GM23248 (cell line): ENCODE measurements around the gene GABRB3. TPM values are rescaled to one million over a fixed set of nuclear protein-coding genes. Genes with fewer than 3 reads are reported as not detected.

ENCODE experiments used
- DNase-seq: peaks from one replicate; pipeline ENCODE4 v3.0.0-alpha.2; 2015
- H2AFZ ChIP-seq: fragments of 200-600 bp; sonication (generic); 2 replicates; pipeline ENCODE4 v1.6.1; 2016; ENCODE audit warnings: antibody characterized with exemption
- H3F3A ChIP-seq: fragments of 200-600 bp; sonication (generic); 2 replicates; pipeline ENCODE4 v1.6.1; 2016; ENCODE audit warnings: mild to moderate bottlenecking, antibody characterized with exemption, mixed run types; ENCODE audit not compliant: insufficient read depth
- H3K27ac ChIP-seq: fragments of 200-600 bp; sonication (generic); 2 replicates; pipeline ENCODE4 v1.5.1; 2016; ENCODE audit warnings: mild to moderate bottlenecking
- H3K27me3 ChIP-seq: fragments of 200-600 bp; sonication (generic); replicated peaks from 2 replicates; pipeline ENCODE4 v1.6.1; 2016; ENCODE audit warnings: mild to moderate bottlenecking; ENCODE audit not compliant: insufficient read depth
- H3K36me3 ChIP-seq: fragments of 200-600 bp; sonication (generic); 2 replicates; pipeline ENCODE4 v1.6.1; 2016; ENCODE audit warnings: low read depth, mild to moderate bottlenecking
- H3K4me1 ChIP-seq: fragments of 200-600 bp; sonication (generic); 2 replicates; pipeline ENCODE4 v1.6.1; 2016; ENCODE audit warnings: mild to moderate bottlenecking; ENCODE audit not compliant: insufficient read depth
- H3K4me2 ChIP-seq: fragments of 200-600 bp; sonication (generic); one replicate; pipeline ENCODE4 v1.6.1; 2016; ENCODE audit warnings: mild to moderate bottlenecking; ENCODE audit not compliant: unreplicated experiment
- H3K4me3 ChIP-seq: fragments of 200-600 bp; sonication (generic); 2 replicates; pipeline ENCODE4 v1.5.1; 2016; ENCODE audit warnings: mild to moderate bottlenecking
- H3K79me2 ChIP-seq: fragments of 200-600 bp; sonication (generic); 2 replicates; pipeline ENCODE4 v1.6.1; 2016; ENCODE audit warnings: mild to moderate bottlenecking; ENCODE audit not compliant: insufficient read depth
- H3K9ac ChIP-seq: fragments of 200-600 bp; sonication (generic); 2 replicates; pipeline ENCODE4 v1.6.1; 2016; ENCODE audit warnings: mild to moderate bottlenecking
- H3K9me2 ChIP-seq: fragments of 200-600 bp; sonication (generic); 2 replicates; pipeline ENCODE4 v1.6.1; 2016; ENCODE audit warnings: mixed run types, mild to moderate bottlenecking, moderate library complexity; ENCODE audit not compliant: insufficient read depth
- H3K9me3 ChIP-seq: fragments of 200-600 bp; sonication (generic); one replicate; pipeline ENCODE4 v1.6.1; 2017; ENCODE audit warnings: low read depth
- H4K20me1 ChIP-seq: fragments of 200-600 bp; sonication (generic); 2 replicates; pipeline ENCODE4 v1.6.0; 2016; ENCODE audit not compliant: insufficient read depth
- EZH2 ChIP-seq: fragments of 200-600 bp; sonication (generic); IDR thresholded peaks from 2 replicates; pipeline ENCODE4 v1.6.1; 2018; ENCODE audit warnings: antibody characterized with exemption, mild to moderate bottlenecking; ENCODE audit not compliant: insufficient read depth, poor library complexity, severe bottlenecking
- EZH2phosphoT487 ChIP-seq: fragments of 200-600 bp; sonication (generic); IDR thresholded peaks from 2 replicates; pipeline ENCODE4 v1.6.1; 2018; ENCODE audit warnings: antibody characterized with exemption, moderate library complexity, mild to moderate bottlenecking, low read depth; ENCODE audit not compliant: insufficient read depth
- WGBS, 2 experiments: methylation state at CpG; one replicate each; pipeline ENCODE4 v1.1.6; 2015 to 2017; ENCODE audit warnings: low lambda C conversion rate in 2 of 2, low coverage in 1 of 2; ENCODE audit errors: missing lambda C conversion rate in 2 of 2; 5-methylcytosine and 5-hydroxymethylcytosine counted together
- in situ Hi-C: fragments of 300-500 bp; cut with MboI; formaldehyde crosslinking; loops from 2 replicates; pipeline ENCODE4 v1.15.0; 2020
- polyA plus RNA-seq: library from polyadenylated mRNA; unstranded; fragments of >200 nt; fragmentation: Nextera tagmentation; extraction: Ambion mirVana; gene quantifications from 2 replicates; pipeline ENCODE4 v1.2.1, GENCODE V29; 2016
- total RNA-seq: library from RNA; depleted of rRNA; stranded (reverse); fragments of >200 nt; shearing (Covaris generic); gene quantifications from 2 replicates; pipeline ENCODE4 v1.2.3, GENCODE V29; 2014

Gene GABRB3
- total and polyA plus RNA-seq, 2 experiments from 2014 or later, result 0.15 TPM; not detected in 1

GRCh38 chr15:26571346-26571745 is 201.5 kb downstream of the GABRB3 start:
- Histone ChIP-seq H3K4me3 (no peak overlapping the region), H3K27ac (no peak overlapping the region), H3K9ac (no peak overlapping the region), H3K4me2 (no peak overlapping the region), H3K4me1 (no peaks in the 10 kb centered on the region), H3K27me3 (no peaks in the 10 kb centered on the region), H3K36me3 (no peaks in the 10 kb centered on the region), H3K9me3 (no peaks in the 10 kb centered on the region), H2AFZ (no peak overlapping the region), H3K9me2 (no peaks in the 10 kb centered on the region), H3K79me2 (no peaks in the 10 kb centered on the region), H3F3A (no peaks in the 10 kb centered on the region), H4K20me1 (no peaks in the 10 kb centered on the region)
- no peak for TF ChIP-seq EZH2
- no peak for TF ChIP-seq EZH2phosphoT487
- in situ Hi-C loops, result no loop called here
- 13 to 20% methylated on average over 5 of the region's 5 CpGs for WGBS, 2 experiments
- no peak for DNase-seq

GRCh38 chr15:26565542-26565941 is 207.3 kb downstream of the GABRB3 start:
- no peak for DNase-seq
- Histone ChIP-seq H3K27me3 (no peaks in the 10 kb centered on the region), H3K9ac (no peak overlapping the region), H3K27ac (no peak overlapping the region), H4K20me1 (no peaks in the 10 kb centered on the region), H3K4me2 (no peak overlapping the region), H3K36me3 (no peaks in the 10 kb centered on the region), H3K4me1 (no peaks in the 10 kb centered on the region), H3K9me3 (no peaks in the 10 kb centered on the region), H3K79me2 (no peaks in the 10 kb centered on the region), H3K4me3 (no peak overlapping the region), H2AFZ (no peak overlapping the region), H3K9me2 (no peaks in the 10 kb centered on the region), H3F3A (no peaks in the 10 kb centered on the region)
- in situ Hi-C loops, result no loop called here
- no peak for TF ChIP-seq EZH2phosphoT487
- no peak for TF ChIP-seq EZH2
- 8 to 17% methylated on average over 6 of the region's 6 CpGs for WGBS, 2 experiments

GRCh38 chr15:26564361-26564760 is 208.5 kb downstream of the GABRB3 start:
- Histone ChIP-seq H3F3A (no peaks in the 10 kb centered on the region), H3K9me2 (no peaks in the 10 kb centered on the region), H4K20me1 (no peaks in the 10 kb centered on the region), H3K4me1 (no peaks in the 10 kb centered on the region), H2AFZ (no peak overlapping the region), H3K36me3 (no peaks in the 10 kb centered on the region), H3K27ac (no peak overlapping the region), H3K9me3 (no peaks in the 10 kb centered on the region), H3K27me3 (no peaks in the 10 kb centered on the region), H3K79me2 (no peaks in the 10 kb centered on the region), H3K9ac (no peak overlapping the region), H3K4me3 (no peak overlapping the region), H3K4me2 (no peak overlapping the region)
- TF ChIP-seq EZH2phosphoT487 (no peak), EZH2 (no peak)
- 14 to 23% methylated on average over 6 of the region's 6 CpGs for WGBS, 2 experiments
- in situ Hi-C loops, result no loop called here
- DNase-seq, result no peak

- Histone ChIP-seq H3K4me3 (no peak overlapping the region), H2AFZ (no peak overlapping the region), H3K4me1 (no peaks in the 10 kb centered on the region), H3K9me2 (no peaks in the 10 kb centered on the region), H4K20me1 (no peaks in the 10 kb centered on the region), H3K9me3 (no peaks in the 10 kb centered on the region), H3K27me3 (no peaks in the 10 kb centered on the region), H3K4me2 (no peak overlapping the region), H3K36me3 (no peaks in the 10 kb centered on the region), H3K79me2 (no peaks in the 10 kb centered on the region), H3F3A (no peaks in the 10 kb centered on the region), H3K9ac (no peak overlapping the region), H3K27ac (no peak overlapping the region)
- WGBS, 2 experiments, result 3 to 20% methylated on average over 2 of the region's 2 CpGs
- DNase-seq, result no peak
- in situ Hi-C loops, result no loop called here
- TF ChIP-seq EZH2, result no peak
- no peak for TF ChIP-seq EZH2phosphoT487
Observed at GRCh38 chr15:26562336-26562735, 210.5 kb downstream of the GABRB3 start.

GRCh38 chr15:26561896-26562295 is 211.0 kb downstream of the GABRB3 start:
- Histone ChIP-seq H3K9me2 (no peaks in the 10 kb centered on the region), H3K79me2 (no peaks in the 10 kb centered on the region), H2AFZ (no peak overlapping the region), H3K9ac (no peak overlapping the region), H3K27me3 (no peaks in the 10 kb centered on the region), H4K20me1 (no peaks in the 10 kb centered on the region), H3K9me3 (no peaks in the 10 kb centered on the region), H3F3A (no peaks in the 10 kb centered on the region), H3K4me2 (no peak overlapping the region), H3K36me3 (no peaks in the 10 kb centered on the region), H3K27ac (no peak overlapping the region), H3K4me1 (no peaks in the 10 kb centered on the region), H3K4me3 (no peak overlapping the region)
- in situ Hi-C loops, result no loop called here
- TF ChIP-seq EZH2phosphoT487 (no peak), EZH2 (no peak)
- WGBS, 2 experiments, result 3 to 6% methylated on average over 7 of the region's 7 CpGs
- DNase-seq, result no peak
